H1 (cell line): ENCODE results near the gene RAD51B. TPM values are rescaled to one million over a fixed set of nuclear protein-coding genes. Genes with fewer than 3 reads are reported as not detected.

Source experiments
- ATF3 ChIP-seq: IDR thresholded peaks from 2 replicates; pipeline ENCODE4 v1.6.1; 2011; ENCODE audit warnings: low read depth, mild to moderate bottlenecking, low read length; ENCODE audit not compliant: insufficient read depth
- CREB1 ChIP-seq: IDR thresholded peaks from 2 replicates; pipeline ENCODE4 v1.6.1; 2012; ENCODE audit warnings: inconsistent platforms
- EZH2 ChIP-seq: fragments of 200-600 bp; sonication (generic); IDR thresholded peaks from 2 replicates; pipeline ENCODE4 v1.7.1; 2012; ENCODE audit warnings: low read depth, mild to moderate bottlenecking, moderate library complexity, low read length, inconsistent platforms; ENCODE audit not compliant: severe bottlenecking
- FOSL1 ChIP-seq: IDR thresholded peaks from 2 replicates; pipeline ENCODE4 v1.6.1; 2011; ENCODE audit warnings: mild to moderate bottlenecking, low read depth, low read length, moderate library complexity; ENCODE audit not compliant: insufficient read depth
- PHF8 ChIP-seq: fragments of 200-600 bp; sonication (generic); conservative IDR thresholded peaks from 2 replicates; pipeline ENCODE4 v1.7.1; 2012; ENCODE audit warnings: low read depth, mild to moderate bottlenecking, inconsistent platforms, low read length, moderate library complexity
- POLR2AphosphoS5 ChIP-seq: IDR thresholded peaks from 2 replicates; pipeline ENCODE4 v1.6.1; 2011; ENCODE audit warnings: low read depth, low read length
- RFX5 ChIP-seq: IDR thresholded peaks from 2 replicates; pipeline ENCODE4 v1.6.1; 2011; ENCODE audit warnings: low read depth, low read length, improper control_type of control experiment, borderline replicate concordance
- TBP ChIP-seq: IDR thresholded peaks from 2 replicates; pipeline ENCODE4 v1.6.1; 2011; ENCODE audit warnings: low read depth, low read length, improper control_type of control experiment
- YY1 ChIP-seq: IDR thresholded peaks from 2 replicates; pipeline ENCODE4 v1.6.1; 2011; ENCODE audit warnings: low read depth, mild to moderate bottlenecking, low read length
- polyA plus RNA-seq, 7 experiments: library from polyadenylated mRNA; depleted of rRNA in 3 of 7; stranded (reverse) in 5 of 7; unstranded in 2 of 7; fragments of >200 nt in 5 of 7; fragments of 200-250 nt in 2 of 7; gene quantifications; 1 replicate in 5 of 7; 2 replicates in 1 of 7; 4 replicates in 1 of 7; pipeline versions ENCODE4 v1.2.1 to v1.2.3, GENCODE V29; 2011 to 2013; ENCODE audit warnings: missing spikeins in 2 of 7, mixed read lengths in 2 of 7
- total RNA-seq: library from RNA; stranded (reverse); fragmentation: NEBNext Ultra II Directional; extraction: Animal tissue kit (Norgen Biotek cat#: 25700); gene quantifications from 2 replicates; pipeline ENCODE4 v1.2.1, GENCODE V29; 2021

Gene RAD51B
- total and polyA plus RNA-seq, 2 of the 8 experiments (the other 6 are each of a cell fraction or from before 2014, with no cell fraction given): 3.9 to 14.9 TPM

GRCh38 chr14:67941456-67942018 is 122.0 kb downstream of the RAD51B start (continued):
- no peak for TF ChIP-seq RFX5
- TF ChIP-seq FOSL1: no peak
- no peak for TF ChIP-seq YY1
- TF ChIP-seq PHF8: no peak
- no peak for TF ChIP-seq TBP
- no peak for TF ChIP-seq POLR2AphosphoS5
- no peak for TF ChIP-seq EZH2
- no peak for TF ChIP-seq CREB1
- no peak for TF ChIP-seq ATF3
- TF ChIP-seq, all 59 proteins: peak for 0
